Stomach smooth muscle (tissue), 2 donors: ENCODE results near the gene RAPSN.

ENCODE experiments used
- H3K27ac ChIP-seq: one replicate; pipeline ENCODE4 v1.7.0; 2013; ENCODE audit warnings: mild to moderate bottlenecking, low read length, inconsistent platforms
- H3K27me3 ChIP-seq, 2 donors: one replicate each; pipeline ENCODE4 v1.7.0; 2013; ENCODE audit warnings: low read length in 2 of 2; ENCODE audit not compliant: insufficient read depth in 2 of 2, control insufficient read depth in 1 of 2
- H3K36me3 ChIP-seq, 2 donors: one replicate each; pipeline ENCODE4 v1.7.0; 2013; ENCODE audit warnings: low read length in 2 of 2; ENCODE audit not compliant: control insufficient read depth in 2 of 2, insufficient read depth in 2 of 2
- H3K4me1 ChIP-seq: one replicate; pipeline ENCODE4 v1.7.0; 2013; ENCODE audit warnings: low read length; ENCODE audit not compliant: control insufficient read depth, insufficient read depth
- H3K4me3 ChIP-seq, 2 donors: one replicate each; pipeline ENCODE4 v1.7.0; 2013; ENCODE audit warnings: low read length in 2 of 2
- H3K9ac ChIP-seq, 2 donors: one replicate each; pipeline ENCODE4 v1.7.0; 2013; ENCODE audit warnings: low read length in 2 of 2, mild to moderate bottlenecking in 1 of 2
- H3K9me3 ChIP-seq, 2 donors: one replicate each; pipeline ENCODE4 v1.7.0; 2013; ENCODE audit warnings: low read length in 2 of 2; ENCODE audit not compliant: control insufficient read depth in 2 of 2
- donor health status: healthy.
- donor health status: Pancreatic carcinoma.

The RAPSN gene

DNA sequence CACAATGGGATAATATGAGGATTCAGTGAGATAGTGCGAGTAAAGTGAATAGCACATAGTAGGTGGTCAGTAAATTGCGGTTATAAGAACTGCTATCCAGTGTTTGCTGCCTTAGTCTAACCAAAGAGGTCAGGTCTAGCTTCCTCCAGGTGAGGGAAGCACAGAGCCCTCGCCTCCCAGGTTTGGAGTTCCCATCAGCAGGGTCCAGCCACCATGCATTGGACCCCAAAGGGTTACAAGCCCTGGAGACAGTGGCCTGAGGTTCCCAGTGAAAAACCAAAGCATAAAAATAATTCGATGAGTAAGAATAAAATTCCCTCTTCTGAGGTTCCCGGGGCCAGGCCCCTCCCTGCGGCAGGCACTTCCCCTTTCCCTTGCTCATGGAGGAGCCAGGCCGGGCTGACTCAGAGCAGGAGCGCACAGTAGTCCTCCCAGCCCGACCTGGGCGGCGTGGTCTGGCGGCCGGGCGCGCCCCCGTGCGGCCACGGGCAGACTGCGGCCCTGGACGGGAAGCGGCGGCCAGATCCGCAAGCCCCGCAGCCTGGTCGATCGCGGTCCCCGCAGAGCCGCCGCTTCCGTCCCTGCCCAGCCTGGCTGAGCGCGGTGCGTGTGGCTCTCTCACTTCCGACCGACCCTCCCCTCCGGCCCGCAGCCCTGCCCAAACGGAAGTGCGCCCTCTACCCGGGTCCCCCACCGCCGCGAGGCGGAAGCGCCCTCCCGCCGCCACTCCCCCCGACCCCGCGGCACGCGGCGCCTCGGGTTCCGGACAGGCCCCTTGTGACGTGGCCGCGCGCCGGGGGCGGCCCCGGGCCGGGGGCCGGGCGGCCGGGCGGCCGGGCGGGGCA is 41.0 kb downstream of the RAPSN start, which contains the start of gene SLC39A13:
Gene SLC39A13, plus strand, starts transcription at position 845 of the 845 bp plus-strand sequence. CDS start 1,505 bp downstream, outside the sequence.
- peaks cover 34% of the 10 kb centered on the region for H3K4me1 ChIP-seq
- no peaks in the 10 kb centered on the region for H3K27me3 ChIP-seq
- peak within 1 kb of the TSS; percentile 92 to 96 for H3K4me3 ChIP-seq
- H3K27ac ChIP-seq, result peak within 1 kb of the TSS; percentile 97
- H3K9me3 ChIP-seq, result no peaks in the 10 kb centered on the region
- H3K9ac ChIP-seq, result peak within 1 kb of the TSS; percentile 97 to 99
- H3K36me3 ChIP-seq, result peaks cover 3 to 12% of the 10 kb centered on the region in 2 donors

GRCh38 chr11:47406896-47407745 is 41.8 kb downstream of the RAPSN start:
- H3K4me1 ChIP-seq, result peaks cover 34% of the 10 kb centered on the region
- H3K27me3 ChIP-seq, result no peaks in the 10 kb centered on the region
- peak overlapping the region; percentile 97 for H3K27ac ChIP-seq
- peaks cover 0 to 9% of the 10 kb centered on the region in 2 donors for H3K36me3 ChIP-seq
- H3K9ac ChIP-seq, result peak overlapping the region; percentile 92 to 97
- peak overlapping the region; percentile 88 to 96 for H3K4me3 ChIP-seq
- no peaks in the 10 kb centered on the region for H3K9me3 ChIP-seq

GRCh38 chr11:47403571-47403970 is 45.4 kb downstream of the RAPSN start:
- H3K4me3 ChIP-seq, result no peak overlapping the region
- H3K36me3 ChIP-seq, result no peaks in the 10 kb centered on the region
- no peak overlapping the region for H3K9ac ChIP-seq
- H3K27ac ChIP-seq, result no peak overlapping the region
- no peaks in the 10 kb centered on the region for H3K9me3 ChIP-seq
- peaks cover 25% of the 10 kb centered on the region for H3K4me1 ChIP-seq
- no peaks in the 10 kb centered on the region for H3K27me3 ChIP-seq

- Histone ChIP-seq H3K27ac (no peak overlapping the region), H3K27me3 (no peaks in the 10 kb centered on the region), H3K4me1 (peaks cover 24% of the 10 kb centered on the region), H3K9me3 (no peaks in the 10 kb centered on the region), H3K4me3 (no peak overlapping the region), H3K36me3 (no peaks in the 10 kb centered on the region), H3K9ac (no peak overlapping the region)
Measured at GRCh38 chr11:47403135-47403534, 45.8 kb downstream of the RAPSN start.

- peak overlapping the region; percentile 76 for H3K27ac ChIP-seq
- no peaks in the 10 kb centered on the region for H3K36me3 ChIP-seq
- no peaks in the 10 kb centered on the region for H3K27me3 ChIP-seq
- H3K4me1 ChIP-seq, result peaks cover 12% of the 10 kb centered on the region
- peak overlapping the region in 1 of 2 donors; percentile 75 for H3K4me3 ChIP-seq
- H3K9ac ChIP-seq, result peak overlapping the region; percentile 50 to 84
- H3K9me3 ChIP-seq, result no peaks in the 10 kb centered on the region
Measured at GRCh38 chr11:47400768-47401279, 48.1 kb downstream of the RAPSN start.

DNA sequence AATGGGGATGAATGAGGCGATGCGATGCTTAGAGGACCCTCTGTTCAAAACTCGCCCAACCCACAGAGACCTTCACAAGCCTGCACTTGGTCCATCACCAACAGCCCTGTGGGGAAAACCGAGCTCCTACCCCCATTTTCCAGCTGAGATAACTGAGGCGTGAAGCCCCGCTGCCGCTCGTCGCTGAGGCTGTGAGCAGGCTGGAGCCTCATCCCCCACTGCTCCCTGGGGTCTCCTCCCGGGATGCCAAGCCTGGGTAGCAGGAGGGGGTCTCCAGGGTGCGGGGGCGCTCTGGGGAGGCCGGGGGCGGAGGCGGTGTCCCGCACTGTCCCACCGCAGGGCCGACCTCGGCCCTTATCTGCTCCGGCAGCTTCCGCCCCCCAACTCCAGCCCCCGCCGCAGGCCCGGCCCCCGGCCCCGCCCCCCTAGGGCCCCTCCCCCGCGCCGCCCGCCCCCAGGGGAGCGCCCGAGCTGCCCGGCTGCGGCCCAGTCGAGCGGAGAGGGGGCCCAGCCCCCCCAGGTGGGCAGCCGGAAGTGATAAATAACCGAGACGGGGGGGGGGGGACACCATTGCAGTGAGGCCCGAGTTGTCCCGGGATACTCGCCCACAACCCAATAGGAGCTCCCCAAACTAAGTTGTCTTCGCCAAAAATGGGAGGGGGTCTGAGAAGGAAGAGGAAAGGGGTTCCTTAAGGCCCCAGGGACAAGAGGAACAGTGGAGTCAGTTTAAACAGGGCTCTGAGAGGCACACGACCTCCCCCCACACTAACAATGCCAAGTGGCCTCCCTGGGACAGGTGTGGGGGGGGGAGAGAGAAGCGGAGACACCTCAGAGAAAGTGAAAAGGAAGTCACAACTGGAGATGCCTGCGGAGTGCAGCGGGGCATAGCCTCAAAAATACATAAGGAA is 48.8 kb downstream of the RAPSN start:
- Histone ChIP-seq H3K9me3 (no peaks in the 10 kb centered on the region), H3K27ac (peak overlapping the region; percentile 76), H3K4me3 (peak overlapping the region; percentile 50 to 75), H3K9ac (peak overlapping the region; percentile 64 to 84), H3K27me3 (no peaks in the 10 kb centered on the region), H3K4me1 (peaks cover 15% of the 10 kb centered on the region), H3K36me3 (no peaks in the 10 kb centered on the region)

GRCh38 chr11:47398551-47398950 is 50.4 kb downstream of the RAPSN start:
- Histone ChIP-seq H3K9ac (no peak overlapping the region), H3K4me1 (peaks cover 17% of the 10 kb centered on the region), H3K4me3 (no peak overlapping the region), H3K27ac (no peak overlapping the region), H3K27me3 (no peaks in the 10 kb centered on the region), H3K36me3 (no peaks in the 10 kb centered on the region), H3K9me3 (no peaks in the 10 kb centered on the region)

- H3K9ac ChIP-seq, result no peak overlapping the region
- peaks cover 17% of the 10 kb centered on the region for H3K4me1 ChIP-seq
- no peak overlapping the region for H3K27ac ChIP-seq
- no peak overlapping the region for H3K4me3 ChIP-seq
- no peaks in the 10 kb centered on the region for H3K27me3 ChIP-seq
- H3K9me3 ChIP-seq, result no peaks in the 10 kb centered on the region
- no peaks in the 10 kb centered on the region for H3K36me3 ChIP-seq
Measured at GRCh38 chr11:47398011-47398410, 50.9 kb downstream of the RAPSN start.

GRCh38 chr11:47396049-47396320 is 53.0 kb downstream of the RAPSN start:
- Histone ChIP-seq H3K27me3 (no peaks in the 10 kb centered on the region), H3K4me3 (no peak overlapping the region), H3K9ac (no peak overlapping the region), H3K9me3 (no peaks in the 10 kb centered on the region), H3K4me1 (peaks cover 16% of the 10 kb centered on the region), H3K27ac (no peak overlapping the region), H3K36me3 (no peaks in the 10 kb centered on the region)
